Kidney (tissue), 14 donors: ENCODE results near the gene MOB3B. TPM values are rescaled to one million over a fixed set of nuclear protein-coding genes. Genes with fewer than 3 reads are reported as not detected.

ENCODE experiments used
- DNase-seq, 5 donors: peaks; one replicate each; pipeline ENCODE4 v3.0.0-alpha.2; 2013 to 2020
- FAIRE-seq: peaks from 2 replicates; lab custom pipeline; 2012; peaks lifted over from hg19 to GRCh38; lab: Jason Lieb, UNC
- H3K27ac ChIP-seq, 2 donors: one replicate each; pipeline ENCODE4 v1.7.0; 2013; ENCODE audit warnings: low read depth in 2 of 2, low read length in 2 of 2, inconsistent platforms in 1 of 2
- H3K27me3 ChIP-seq: one replicate; pipeline ENCODE4 v1.7.1; 2013; ENCODE audit warnings: low read length, inconsistent platforms; ENCODE audit not compliant: control insufficient read depth, insufficient read depth
- H3K36me3 ChIP-seq, 3 donors: one replicate each; pipeline versions ENCODE4 v1.7.0 to v1.7.1; 2013; ENCODE audit warnings: low read length in 3 of 3, control low read depth in 1 of 3, inconsistent platforms in 1 of 3; ENCODE audit not compliant: insufficient read depth in 3 of 3, control insufficient read depth in 2 of 3
- H3K4me1 ChIP-seq, 3 donors: one replicate each; pipeline versions ENCODE4 v1.7.0 to v1.7.1; 2013; ENCODE audit warnings: low read length in 3 of 3, inconsistent platforms in 1 of 3, low read depth in 1 of 3; ENCODE audit not compliant: control insufficient read depth in 2 of 3, insufficient read depth in 2 of 3
- H3K4me3 ChIP-seq, 3 donors: one replicate each; pipeline versions ENCODE4 v1.7.0 to v1.8.1; 2013; ENCODE audit warnings: low read length in 3 of 3, control low read depth in 1 of 3, inconsistent platforms in 1 of 3
- H3K9ac ChIP-seq, 3 donors: one replicate each; pipeline versions ENCODE4 v1.7.0 to v1.7.1; 2013; ENCODE audit warnings: low read length in 3 of 3, control low read depth in 1 of 3, inconsistent platforms in 1 of 3
- H3K9me3 ChIP-seq, 3 donors: one replicate each; pipeline versions ENCODE4 v1.7.0 to v1.7.1; 2013; ENCODE audit warnings: low read length in 3 of 3, control low read depth in 1 of 3, inconsistent platforms in 1 of 3; ENCODE audit not compliant: control insufficient read depth in 2 of 3, insufficient read depth in 1 of 3
- CTCF ChIP-seq: IDR thresholded peaks from 3 replicates; pipeline ENCODE4 v1.5.1; 2012; ENCODE audit warnings: mild to moderate bottlenecking, moderate library complexity, borderline replicate concordance; ENCODE audit not compliant: insufficient read depth; ENCODE audit errors: extremely low read depth
- intact Hi-C: fragments of 100-400 bp; cut with DNase I; formaldehyde crosslinking; loops from one replicate; pipeline ENCODE4 v1.11.1; 2022
- polyA plus RNA-seq: library from polyadenylated mRNA; stranded (reverse); fragments of 350-450 nt; fragmentation: Illumina TruSeq; extraction: RNeasy Lipid Tissue Mini Kit (QIAGEN cat#74804); gene quantifications from one replicate; pipeline ENCODE4 v1.2.3, GENCODE V29; 2014; ENCODE audit warnings: low read depth, low replicate concordance; ENCODE audit not compliant: insufficient read depth
- total RNA-seq: library from RNA; stranded (reverse); fragmentation: NEBNext Ultra II Directional; extraction: Animal tissue kit (Norgen Biotek cat#: 25700); gene quantifications from one replicate; pipeline ENCODE4 v1.2.1, GENCODE V29; 2021
- donor health status: control.
- donor health status: control.
- donor health status: control.
- donor health status: control.
- donor health status: control.
- donor health status: DM: yes; HTN: yes; CAD: no.
- donor health status: Normal renal cell carcinoma (clear cell type).

Gene MOB3B
- total and polyA plus RNA-seq, 2 donors from 2014 or later, result 5.9 to 22.5 TPM

GRCh38 chr9:27429917-27430316 lies 99.7 kb downstream of the MOB3B start:
- no peak overlapping the region for H3K27ac ChIP-seq
- DNase-seq, result no peak
- FAIRE-seq, result no peak
- H3K36me3 ChIP-seq, result no peaks in the 10 kb centered on the region
- H3K4me1 ChIP-seq, result peaks cover 25 to 35% (median 35%) of the 10 kb centered on the region in 3 donors
- intact Hi-C loops, result no loop called here
- H3K4me3 ChIP-seq, result no peak overlapping the region
- no peaks in the 10 kb centered on the region for H3K9me3 ChIP-seq
- H3K27me3 ChIP-seq, result no peaks in the 10 kb centered on the region
- no peak overlapping the region for H3K9ac ChIP-seq
- TF ChIP-seq CTCF, result no peak

GRCh38 chr9:27429436-27429835 lies 100.2 kb downstream of the MOB3B start:
- no peak for DNase-seq
- FAIRE-seq, result no peak
- no peaks in the 10 kb centered on the region for H3K27me3 ChIP-seq
- no peak overlapping the region for H3K9ac ChIP-seq
- H3K9me3 ChIP-seq, result no peaks in the 10 kb centered on the region
- no peak for TF ChIP-seq CTCF
- no peak overlapping the region for H3K4me3 ChIP-seq
- H3K27ac ChIP-seq, result no peak overlapping the region
- peaks cover 25 to 34% (median 32%) of the 10 kb centered on the region in 3 donors for H3K4me1 ChIP-seq
- no peaks in the 10 kb centered on the region for H3K36me3 ChIP-seq
- intact Hi-C loops, result no loop called here

GRCh38 chr9:27428551-27428950 lies 101.1 kb downstream of the MOB3B start:
- no peak for DNase-seq
- no peak overlapping the region for H3K27ac ChIP-seq

More at GRCh38 chr9:27428551-27428950, 101.1 kb downstream of the MOB3B start:
- no peak for FAIRE-seq
- Histone ChIP-seq H3K4me1 (peaks cover 24 to 25% (median 25%) of the 10 kb centered on the region in 3 donors), H3K4me3 (no peak overlapping the region), H3K9ac (no peak overlapping the region), H3K36me3 (no peaks in the 10 kb centered on the region), H3K27me3 (no peaks in the 10 kb centered on the region), H3K9me3 (no peaks in the 10 kb centered on the region)
- intact Hi-C loops, result no loop called here
- TF ChIP-seq CTCF, result no peak
